GM21529 (cell line): ENCODE data around the gene EVX1.

ENCODE experiments used
- ATAC-seq: cut with Tn5 transposase; IDR thresholded peaks from one replicate; pipeline ENCODE4 v1.9.1; 2021; ENCODE audit not compliant: unreplicated experiment

EVX1 gene

DNA sequence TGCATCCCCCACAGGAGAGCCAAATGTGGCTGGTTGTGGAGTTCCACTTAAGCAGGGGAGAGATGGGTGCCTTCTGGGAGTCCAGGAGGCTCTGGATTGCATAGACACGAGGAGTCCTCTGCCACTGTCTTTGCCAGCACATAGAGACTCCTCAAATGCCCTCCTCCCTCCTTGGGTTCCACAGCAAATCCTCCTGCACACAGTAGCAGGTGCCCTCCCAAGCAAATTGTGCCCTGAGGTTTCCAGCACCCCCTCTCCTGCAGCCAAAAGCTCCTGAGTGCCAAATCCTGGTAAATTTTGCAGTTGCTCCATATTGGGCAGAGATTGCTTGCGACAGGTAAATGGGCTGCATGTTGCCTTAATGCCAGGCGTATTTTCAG is 5.8 kb downstream of the EVX1 start:
- no peak for ATAC-seq

GRCh38 chr7:27248911-27249723 is 6.5 kb downstream of the EVX1 start:
- no peak for ATAC-seq

- no peak for ATAC-seq
These were observed 7.3 kb downstream of the EVX1 start for GRCh38 chr7:27249724-27250556.

- no peak for ATAC-seq
These were observed 8.0 kb downstream of the EVX1 start for GRCh38 chr7:27250557-27251070.

- no peak for ATAC-seq
These were observed 8.6 kb downstream of the EVX1 start for GRCh38 chr7:27251136-27251651.

GRCh38 chr7:27251652-27252590 is 9.3 kb downstream of the EVX1 start:
- ATAC-seq, result no peak

GRCh38 chr7:27254625-27255024 is 12.0 kb downstream of the EVX1 start:
- no peak for ATAC-seq

GRCh38 chr7:27260211-27260610 is 17.6 kb downstream of the EVX1 start:
- no peak for ATAC-seq

GRCh38 chr7:27262121-27262520 is 19.5 kb downstream of the EVX1 start:
- no peak for ATAC-seq

DNA sequence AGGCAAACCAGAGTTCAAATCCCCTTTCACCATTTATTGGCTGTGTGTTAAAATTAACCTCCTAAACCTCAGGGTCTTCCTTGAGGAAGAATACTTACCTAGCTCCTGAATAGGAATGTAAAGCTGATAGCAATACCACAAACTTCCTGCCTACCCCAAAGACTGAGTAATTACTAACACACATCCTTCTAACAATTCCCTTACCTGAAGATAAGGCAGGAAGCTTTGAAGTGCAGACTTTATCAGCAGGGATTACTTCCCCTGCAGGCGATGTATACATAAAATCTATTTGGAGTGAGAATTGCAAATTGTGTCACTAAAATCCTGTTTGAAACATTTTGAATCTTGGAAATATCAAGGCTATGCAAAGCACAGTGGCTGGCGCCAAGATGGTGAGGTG is 21.2 kb downstream of the EVX1 start:
- ATAC-seq, result no peak

DNA sequence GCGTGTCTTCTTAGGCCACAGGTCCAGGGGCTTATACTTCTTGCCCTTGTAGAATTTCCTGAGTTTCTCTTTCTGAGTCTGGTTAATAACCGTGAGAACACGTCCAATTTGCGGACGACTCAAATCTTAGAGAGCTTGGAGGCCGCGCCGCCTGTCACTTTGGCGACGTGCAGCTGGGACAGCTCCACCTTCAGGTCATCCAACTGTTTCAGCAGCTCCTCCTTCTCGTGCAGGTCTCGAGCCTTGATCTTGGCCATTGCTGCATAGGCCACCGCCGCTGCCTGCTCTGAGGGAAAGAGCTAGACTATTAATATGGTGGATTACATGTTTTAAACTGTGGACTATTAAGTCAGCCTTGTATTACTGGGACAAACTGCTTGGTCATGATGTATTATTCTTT is 26.9 kb downstream of the EVX1 start:
- no peak for ATAC-seq

GRCh38 chr7:27271384-27271783 is 28.8 kb downstream of the EVX1 start:
- ATAC-seq, result no peak

DNA sequence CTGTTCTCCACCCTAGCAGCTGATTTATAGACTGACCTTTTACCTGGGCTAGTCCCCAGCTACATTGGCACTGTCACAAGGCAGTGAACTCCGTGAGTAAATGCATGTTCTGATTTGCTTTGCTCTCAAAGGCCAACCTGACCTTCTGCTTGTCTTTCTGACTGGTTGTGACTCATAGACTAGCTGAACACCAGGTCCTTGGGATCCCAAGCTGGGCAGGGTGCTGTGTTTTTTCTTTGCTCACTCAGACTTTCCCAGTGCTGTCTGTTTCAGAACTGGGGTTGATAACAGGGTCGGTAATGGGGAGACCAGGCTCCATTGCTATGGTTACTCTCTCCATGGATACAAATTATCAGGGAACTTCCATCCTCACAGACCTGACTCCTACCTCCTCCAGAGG is 35.0 kb downstream of the EVX1 start:
- ATAC-seq, result no peak

GRCh38 chr7:27283558-27283957 is 41.0 kb downstream of the EVX1 start:
- no peak for ATAC-seq

DNA sequence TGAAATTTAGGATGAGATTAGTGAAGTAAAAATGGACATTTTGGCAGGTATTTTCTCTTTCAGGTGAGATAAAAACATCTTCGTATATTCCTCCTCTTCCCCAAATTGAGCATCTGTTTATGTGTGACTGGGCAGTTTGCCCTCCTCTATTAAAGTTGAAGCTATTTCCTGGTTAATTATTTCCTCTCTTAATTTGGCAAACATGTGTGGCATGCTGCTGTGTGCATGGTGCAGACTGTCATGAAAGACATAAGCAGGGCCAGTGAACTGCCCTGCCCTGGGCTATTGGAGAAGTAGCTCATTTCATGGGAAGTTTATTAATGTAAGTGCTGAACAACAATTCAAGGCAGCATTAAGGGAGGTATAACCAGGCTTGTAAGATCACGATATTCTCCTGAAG is 52.6 kb downstream of the EVX1 start:
- no peak for ATAC-seq

GRCh38 chr7:27297356-27297755 is 54.8 kb downstream of the EVX1 start:
- ATAC-seq, result no peak
